Osteoblast (primary cell): ENCODE data around the gene S100Z. TPM values are rescaled to one million over a fixed set of nuclear protein-coding genes. Genes with fewer than 3 reads are reported as not detected.

Experiments used
- DNase-seq: peaks from one replicate; pipeline ENCODE4 v3.0.0; 2011; ENCODE audit warnings: low spot score, mixed read lengths; ENCODE audit not compliant: insufficient read length; ENCODE audit errors: missing footprints
- H2AFZ ChIP-seq: 2 replicates; pipeline ENCODE4 v1.6.0; 2011; ENCODE audit warnings: mild to moderate bottlenecking, low read length
- H3K27ac ChIP-seq: 2 replicates; pipeline ENCODE4 v1.5.1; 2011; ENCODE audit warnings: mild to moderate bottlenecking, low read depth, low read length, moderate library complexity
- H3K27me3 ChIP-seq: 2 replicates; pipeline ENCODE4 v1.6.0; 2012; ENCODE audit warnings: mild to moderate bottlenecking, control low read depth, inconsistent platforms, low read length, moderate library complexity; ENCODE audit not compliant: insufficient read depth
- H3K36me3 ChIP-seq: 2 replicates; pipeline ENCODE4 v1.5.1; 2011; ENCODE audit warnings: mild to moderate bottlenecking, low read length, control low read depth, moderate library complexity; ENCODE audit not compliant: insufficient read depth
- H3K4me1 ChIP-seq: 2 replicates; pipeline ENCODE4 v1.5.1; 2011; ENCODE audit warnings: mild to moderate bottlenecking, low read length, control low read depth, moderate library complexity; ENCODE audit not compliant: insufficient read depth
- H3K4me2 ChIP-seq: 2 replicates; pipeline ENCODE4 v1.6.0; 2011; ENCODE audit warnings: mild to moderate bottlenecking, low read length; ENCODE audit not compliant: insufficient read depth
- H3K4me3 ChIP-seq: fragments of 200-600 bp; sonication (generic); 3 replicates; pipeline ENCODE4 v1.5.1; 2012; ENCODE audit warnings: mild to moderate bottlenecking, low read length, inconsistent platforms; ENCODE audit not compliant: insufficient read depth
- H3K79me2 ChIP-seq: 2 replicates; pipeline ENCODE4 v1.6.0; 2012; ENCODE audit warnings: mild to moderate bottlenecking, low read length, control low read depth, inconsistent platforms; ENCODE audit not compliant: insufficient read depth
- H3K9me3 ChIP-seq: 2 replicates; pipeline ENCODE4 v1.5.1; 2011; ENCODE audit warnings: low read depth, low read length, control low read depth
- H4K20me1 ChIP-seq: 2 replicates; pipeline ENCODE4 v1.6.0; 2012; ENCODE audit warnings: mild to moderate bottlenecking, low read length, control low read depth; ENCODE audit not compliant: insufficient read depth
- total RNA-seq: library from RNA; depleted of rRNA; stranded (reverse); fragments of >200 nt; gene quantifications from 2 replicates; pipeline ENCODE4 v1.2.3, GENCODE V29; 2012
- TF ChIP-seq, protein P1 (sequence below): IDR thresholded peaks from 2 replicates; pipeline ENCODE4 v1.5.1; 2011; ENCODE audit warnings: mild to moderate bottlenecking, low read depth, low read length, moderate library complexity; ENCODE audit errors: extremely low read depth

The S100Z gene
- total RNA-seq, 1 donor: not detected

DNA sequence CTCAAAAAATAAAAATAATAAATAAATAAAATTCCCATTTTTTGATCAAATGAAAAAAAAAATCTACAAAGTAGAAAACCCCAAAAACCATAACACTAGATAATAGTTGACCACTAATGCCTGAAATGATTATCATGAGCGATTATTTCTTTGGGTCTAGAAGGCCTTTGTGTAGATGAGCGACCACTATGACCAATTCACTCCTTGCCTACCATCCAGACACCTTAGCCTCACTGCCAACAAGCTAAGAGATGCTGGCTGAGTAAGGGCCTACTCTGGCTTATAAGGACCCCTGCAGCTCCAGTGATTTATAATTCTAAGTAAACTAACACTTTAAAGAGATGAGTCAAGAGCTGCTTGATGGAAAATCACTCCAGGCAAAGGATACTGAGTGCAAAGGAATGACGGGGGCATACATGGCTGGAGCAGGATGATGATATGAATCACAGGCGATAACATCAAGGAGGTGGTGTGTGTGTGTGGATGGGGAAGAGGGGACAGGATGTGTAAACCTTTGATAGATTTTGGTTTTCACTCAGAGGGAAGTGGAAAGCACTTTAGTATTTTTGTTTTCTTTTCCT is 35.7 kb upstream of the S100Z start:
- DNase-seq: peak; percentile 96
- H3K36me3 ChIP-seq: no peaks in the 10 kb centered on the region
- H4K20me1 ChIP-seq: no peaks in the 10 kb centered on the region
- H3K27ac ChIP-seq: peak overlapping the region; percentile 65
- TF ChIP-seq, protein P1, sequence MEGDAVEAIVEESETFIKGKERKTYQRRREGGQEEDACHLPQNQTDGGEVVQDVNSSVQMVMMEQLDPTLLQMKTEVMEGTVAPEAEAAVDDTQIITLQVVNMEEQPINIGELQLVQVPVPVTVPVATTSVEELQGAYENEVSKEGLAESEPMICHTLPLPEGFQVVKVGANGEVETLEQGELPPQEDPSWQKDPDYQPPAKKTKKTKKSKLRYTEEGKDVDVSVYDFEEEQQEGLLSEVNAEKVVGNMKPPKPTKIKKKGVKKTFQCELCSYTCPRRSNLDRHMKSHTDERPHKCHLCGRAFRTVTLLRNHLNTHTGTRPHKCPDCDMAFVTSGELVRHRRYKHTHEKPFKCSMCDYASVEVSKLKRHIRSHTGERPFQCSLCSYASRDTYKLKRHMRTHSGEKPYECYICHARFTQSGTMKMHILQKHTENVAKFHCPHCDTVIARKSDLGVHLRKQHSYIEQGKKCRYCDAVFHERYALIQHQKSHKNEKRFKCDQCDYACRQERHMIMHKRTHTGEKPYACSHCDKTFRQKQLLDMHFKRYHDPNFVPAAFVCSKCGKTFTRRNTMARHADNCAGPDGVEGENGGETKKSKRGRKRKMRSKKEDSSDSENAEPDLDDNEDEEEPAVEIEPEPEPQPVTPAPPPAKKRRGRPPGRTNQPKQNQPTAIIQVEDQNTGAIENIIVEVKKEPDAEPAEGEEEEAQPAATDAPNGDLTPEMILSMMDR: no peak
- H3K4me2 ChIP-seq: peak overlapping the region; percentile 40
- no peak overlapping the region for H2AFZ ChIP-seq
- H3K79me2 ChIP-seq: no peaks in the 10 kb centered on the region
- peaks cover 15% of the 10 kb centered on the region for H3K4me1 ChIP-seq
- H3K9me3 ChIP-seq: no peaks in the 10 kb centered on the region
- no peak overlapping the region for H3K4me3 ChIP-seq
- peaks cover 4% of the 10 kb centered on the region for H3K27me3 ChIP-seq

DNA sequence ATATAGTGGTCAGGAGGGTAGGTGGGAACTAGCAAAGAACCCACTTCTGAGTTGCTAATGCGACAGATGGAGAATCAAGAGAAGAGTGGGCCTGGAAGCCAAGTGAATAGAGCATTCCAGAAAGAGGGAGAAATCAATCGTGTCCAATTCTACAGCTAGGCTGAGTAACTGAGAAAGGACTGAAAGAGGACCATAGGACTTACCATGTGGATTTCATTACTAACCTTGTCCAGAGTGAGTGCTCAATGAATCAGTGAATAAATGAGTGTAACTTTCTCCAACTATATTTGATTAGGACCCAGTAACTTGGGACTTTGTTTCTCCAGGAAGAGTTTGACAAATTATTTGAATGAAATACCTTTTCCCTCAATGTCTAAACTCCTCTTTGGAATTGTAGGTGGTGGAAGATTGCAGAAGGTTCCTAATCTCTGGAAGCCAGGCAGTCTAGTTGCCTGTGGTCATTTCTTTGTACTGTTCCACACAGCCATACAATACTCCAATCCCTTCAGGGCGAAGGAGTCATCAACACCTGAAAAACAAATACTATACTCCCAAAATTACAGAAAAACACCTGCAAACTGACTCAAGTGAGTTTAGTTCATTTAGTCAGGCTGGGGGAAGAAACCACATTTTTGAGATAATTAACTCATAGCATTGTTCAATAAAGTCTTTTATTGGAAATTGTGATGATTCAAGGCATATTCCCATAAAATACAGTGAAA is 33.5 kb upstream of the S100Z start:
- H3K4me2 ChIP-seq: no peak overlapping the region

DNA sequence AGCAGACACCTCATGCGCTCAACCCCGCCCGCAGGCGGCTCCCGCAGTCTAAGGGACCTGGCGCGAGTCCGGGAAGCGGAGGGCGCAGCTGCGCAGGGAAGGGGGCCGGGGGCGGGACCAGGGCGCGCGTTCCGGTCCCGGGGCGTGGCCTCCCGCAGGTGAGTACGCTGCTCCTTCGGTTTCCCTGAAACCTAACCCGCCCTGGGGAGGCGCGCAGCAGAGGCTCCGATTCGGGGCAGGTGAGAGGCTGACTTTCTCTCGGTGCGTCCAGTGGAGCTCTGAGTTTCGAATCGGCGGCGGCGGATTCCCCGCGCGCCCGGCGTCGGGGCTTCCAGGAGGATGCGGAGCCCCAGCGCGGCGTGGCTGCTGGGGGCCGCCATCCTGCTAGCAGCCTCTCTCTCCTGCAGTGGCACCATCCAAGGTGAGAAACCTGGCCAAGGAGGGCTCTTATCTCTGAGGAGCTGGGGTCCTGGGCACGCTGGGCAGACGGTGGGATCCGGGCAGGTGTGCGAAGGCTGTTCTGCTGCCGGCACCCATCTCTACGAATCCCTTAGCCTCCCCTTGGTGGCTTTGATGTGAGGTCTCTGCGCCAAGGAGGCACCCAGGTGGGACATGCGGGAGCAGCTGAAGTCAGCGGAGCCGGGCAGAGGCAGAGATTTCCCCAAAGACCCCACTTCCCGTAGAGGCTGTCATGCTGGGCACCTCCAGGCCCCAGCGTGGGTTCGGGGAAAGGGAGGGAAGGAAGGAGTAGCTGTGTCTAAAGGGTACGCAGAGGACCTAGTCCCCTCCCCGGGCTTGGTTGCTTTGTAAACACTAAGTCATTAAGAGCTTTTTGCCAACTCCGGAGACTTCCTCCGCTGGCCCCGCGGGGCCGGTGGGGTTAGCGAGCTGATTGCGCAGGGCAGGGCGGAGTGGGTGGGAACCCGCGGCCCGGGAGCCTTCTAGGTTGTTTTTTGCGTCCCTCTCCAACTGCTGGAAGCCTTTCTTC is 30.7 kb upstream of the S100Z start, which contains the start of gene F2RL1:
TSS of gene F2RL1 (plus strand) at position 187 of the 988 bp plus-strand sequence. CDS start at position 340, 153 bp downstream.
- Histone ChIP-seq H2AFZ (peak within 1 kb of the TSS; percentile 33), H3K4me1 (peaks cover 22% of the 10 kb centered on the region), H3K27me3 (peaks cover 4% of the 10 kb centered on the region), H3K4me3 (peak within 1 kb of the TSS; percentile 79), H3K79me2 (no peaks in the 10 kb centered on the region), H3K36me3 (no peaks in the 10 kb centered on the region), H3K27ac (peak within 1 kb of the TSS; percentile 36), H4K20me1 (no peaks in the 10 kb centered on the region), H3K9me3 (no peaks in the 10 kb centered on the region), H3K4me2 (peak within 1 kb of the TSS; percentile 86)
- peak; percentile 91 for DNase-seq
- TF ChIP-seq, protein P1: no peak

More for the DNA sequence above, 33.5 kb upstream of the S100Z start:
- TF ChIP-seq, protein P1: no peak
- no peaks in the 10 kb centered on the region for H3K79me2 ChIP-seq
- H3K9me3 ChIP-seq: no peaks in the 10 kb centered on the region
- H3K4me3 ChIP-seq: no peak overlapping the region
- peak; percentile 73 for DNase-seq
- H2AFZ ChIP-seq: no peak overlapping the region
- H3K4me1 ChIP-seq: peaks cover 26% of the 10 kb centered on the region
- H4K20me1 ChIP-seq: no peaks in the 10 kb centered on the region
- H3K36me3 ChIP-seq: no peaks in the 10 kb centered on the region
- H3K27ac ChIP-seq: no peak overlapping the region
- H3K27me3 ChIP-seq: peaks cover 4% of the 10 kb centered on the region
